ENCODE results near the gene TRAPPC10.

The TRAPPC10 gene

DNA sequence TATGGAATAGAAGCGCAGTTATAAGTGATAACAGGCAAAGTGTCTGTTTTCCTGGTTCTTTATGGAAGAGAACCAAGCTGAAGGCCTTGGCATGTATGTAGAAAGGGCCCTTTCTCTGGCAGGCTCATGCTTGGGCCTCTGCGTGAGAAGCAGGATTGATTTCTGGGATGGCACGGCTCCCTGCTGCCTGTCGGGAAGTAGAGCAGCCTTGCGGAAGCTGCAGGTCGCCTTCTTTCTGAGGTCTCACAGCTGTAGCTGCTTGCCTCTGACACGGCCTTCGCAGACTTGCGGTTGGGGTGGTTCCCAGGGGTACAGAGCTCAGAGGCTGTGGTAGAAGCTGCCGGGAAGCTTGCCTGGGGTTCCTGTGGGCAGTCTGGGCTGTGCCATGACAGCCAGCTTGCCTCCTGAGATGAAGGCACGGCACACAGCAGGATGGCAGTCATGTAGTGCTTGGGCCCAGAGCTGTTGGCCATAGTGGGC, 39.4 kb downstream of the TRAPPC10 start:
- Histone ChIP-seq H3K36me3 (ENCODE audit: control insufficient read depth, low read depth, low read length) (peaks cover 5% of the 10 kb centered on the region), H3K4me3 (ENCODE audit: low read length) (no peak overlapping the region)

DNA sequence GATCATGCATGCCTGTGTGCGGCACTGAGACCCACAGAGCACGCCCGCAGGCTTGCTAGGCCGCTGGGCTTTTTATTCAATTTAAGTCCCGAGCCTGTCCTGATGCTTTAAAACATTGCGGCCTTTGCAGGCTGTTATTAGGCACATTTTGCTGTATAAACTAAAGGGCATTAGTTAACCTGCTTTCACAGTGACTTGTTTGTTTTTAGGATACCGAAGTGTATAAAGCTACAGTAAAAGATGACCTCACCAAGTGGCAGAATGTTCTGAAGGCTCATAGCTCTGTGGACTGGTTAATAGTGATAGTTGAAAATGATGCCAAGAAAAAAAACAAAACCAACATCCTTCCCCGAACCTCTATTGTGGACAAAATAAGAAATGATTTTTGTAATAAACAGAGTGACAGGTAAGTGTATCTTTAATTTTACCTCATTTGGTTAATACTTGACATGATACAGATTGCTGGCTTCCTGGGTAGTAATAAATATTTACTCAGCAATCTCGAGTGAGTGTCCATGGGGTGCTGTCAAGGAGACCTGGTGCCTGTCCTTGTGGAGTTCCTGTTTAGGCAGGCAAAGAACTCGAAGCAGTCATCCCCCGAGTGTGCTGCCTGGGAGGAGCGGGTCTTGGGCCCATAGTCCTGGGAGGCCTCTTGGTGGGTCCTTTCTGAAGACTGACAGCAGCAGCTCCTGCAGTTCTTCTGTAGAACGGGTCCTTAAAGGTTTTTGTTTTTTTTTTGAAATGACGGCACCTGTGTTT, 40.1 kb downstream of the TRAPPC10 start:
- Histone ChIP-seq H3K4me3 (ENCODE audit: low read length) (no peak overlapping the region), H3K27ac (ENCODE audit: low read length) (no peak overlapping the region), H3K9me3 (ENCODE audit: control insufficient read depth, low read depth, low read length) (no peaks in the 10 kb centered on the region), H3K9ac (ENCODE audit: low read length) (no peak overlapping the region), H3K4me1 (ENCODE audit: control insufficient read depth, low read depth, low read length) (no peaks in the 10 kb centered on the region), H3K36me3 (ENCODE audit: control insufficient read depth, low read depth, low read length) (peaks cover 5% of the 10 kb centered on the region), H3K27me3 (ENCODE audit: control insufficient read depth, insufficient read depth, low read length) (no peaks in the 10 kb centered on the region)

More for the DNA sequence above, 39.4 kb downstream of the TRAPPC10 start:
- Histone ChIP-seq H3K9me3 (ENCODE audit: control insufficient read depth, low read depth, low read length) (no peaks in the 10 kb centered on the region), H3K27me3 (ENCODE audit: control insufficient read depth, insufficient read depth, low read length) (no peaks in the 10 kb centered on the region), H3K9ac (ENCODE audit: low read length) (no peak overlapping the region), H3K4me1 (ENCODE audit: control insufficient read depth, low read depth, low read length) (no peaks in the 10 kb centered on the region), H3K27ac (ENCODE audit: low read length) (no peak overlapping the region)

DNA sequence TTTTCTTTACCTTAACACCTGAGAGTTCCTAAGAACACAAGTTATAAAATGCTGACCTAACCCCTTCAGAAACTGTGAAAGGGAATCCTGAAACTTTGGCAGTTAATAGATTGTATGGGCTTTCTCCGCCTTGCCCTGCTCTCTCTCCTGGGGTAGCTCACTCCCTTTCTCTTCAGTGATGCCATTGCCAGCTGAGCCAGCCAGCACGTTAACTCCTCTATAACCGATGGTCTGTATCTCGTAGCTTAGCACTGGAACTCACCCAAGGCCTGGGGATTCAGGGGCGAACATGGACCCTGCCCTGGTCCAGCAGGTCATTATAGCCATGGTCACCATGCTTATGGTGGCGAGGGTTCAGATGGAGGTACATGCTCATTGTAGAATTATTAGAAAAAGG, 40.7 kb downstream of the TRAPPC10 start:
- peaks cover 5% of the 10 kb centered on the region for H3K36me3 ChIP-seq (ENCODE audit: control insufficient read depth, low read depth, low read length)
- no peaks in the 10 kb centered on the region for H3K9me3 ChIP-seq (ENCODE audit: control insufficient read depth, low read depth, low read length)
- H3K4me1 ChIP-seq (ENCODE audit: control insufficient read depth, low read depth, low read length), result no peaks in the 10 kb centered on the region
- no peaks in the 10 kb centered on the region for H3K27me3 ChIP-seq (ENCODE audit: control insufficient read depth, insufficient read depth, low read length)
- no peak overlapping the region for H3K9ac ChIP-seq (ENCODE audit: low read length)
- H3K27ac ChIP-seq (ENCODE audit: low read length), result no peak overlapping the region
- no peak overlapping the region for H3K4me3 ChIP-seq (ENCODE audit: low read length)

DNA sequence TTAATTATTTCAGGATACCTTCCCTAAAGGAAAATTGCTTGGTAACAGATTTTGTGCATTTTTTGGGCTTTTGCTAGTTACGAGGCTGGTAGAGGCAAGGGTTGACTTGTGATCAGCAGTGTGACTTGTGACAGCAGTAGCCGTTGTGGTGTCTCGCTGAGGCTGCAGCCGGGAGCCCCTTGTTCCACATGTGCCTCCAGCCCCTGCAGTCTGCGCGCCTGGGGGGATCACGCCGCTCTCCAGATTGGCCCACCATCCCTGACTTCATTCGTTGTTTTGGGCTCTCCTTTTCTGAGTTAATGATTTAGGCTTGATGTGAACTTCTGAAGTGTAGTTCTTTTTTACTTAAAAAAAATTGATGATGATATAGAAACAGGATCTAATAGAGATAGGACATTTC, 41.5 kb downstream of the TRAPPC10 start:
- H3K9me3 ChIP-seq (ENCODE audit: control insufficient read depth, low read depth, low read length), result no peaks in the 10 kb centered on the region
- no peak overlapping the region for H3K9ac ChIP-seq (ENCODE audit: low read length)
- H3K36me3 ChIP-seq (ENCODE audit: control insufficient read depth, low read depth, low read length), result peaks cover 5% of the 10 kb centered on the region
- H3K27me3 ChIP-seq (ENCODE audit: control insufficient read depth, insufficient read depth, low read length), result no peaks in the 10 kb centered on the region
- no peak overlapping the region for H3K4me3 ChIP-seq (ENCODE audit: low read length)
- H3K4me1 ChIP-seq (ENCODE audit: control insufficient read depth, low read depth, low read length), result no peaks in the 10 kb centered on the region
- H3K27ac ChIP-seq (ENCODE audit: low read length), result no peak overlapping the region

DNA sequence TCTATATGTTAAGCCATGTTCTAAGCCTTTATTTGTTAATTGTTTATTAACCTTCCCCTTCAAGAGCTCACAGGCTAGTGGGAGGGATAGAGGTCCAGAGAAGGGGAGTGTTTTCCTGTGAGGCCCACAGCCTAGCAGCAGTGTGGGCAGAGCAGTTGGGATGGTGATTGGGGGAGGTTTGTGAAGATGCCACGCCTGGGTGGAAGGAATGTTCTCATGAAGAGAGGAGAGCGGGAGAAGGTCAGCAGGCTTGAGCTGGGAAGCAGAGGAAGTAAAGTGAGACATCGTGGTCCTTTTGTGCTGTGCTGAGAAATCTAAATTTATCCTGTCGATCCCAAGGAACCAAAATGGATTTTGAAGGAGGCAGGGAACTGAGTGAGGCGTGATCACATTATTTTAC, 42.6 kb downstream of the TRAPPC10 start:
- no peak overlapping the region for H3K4me3 ChIP-seq (ENCODE audit: low read length)
- H3K4me1 ChIP-seq (ENCODE audit: control insufficient read depth, low read depth, low read length), result no peaks in the 10 kb centered on the region
- peaks cover 8% of the 10 kb centered on the region for H3K36me3 ChIP-seq (ENCODE audit: control insufficient read depth, low read depth, low read length)
- no peak overlapping the region for H3K9ac ChIP-seq (ENCODE audit: low read length)
- H3K9me3 ChIP-seq (ENCODE audit: control insufficient read depth, low read depth, low read length), result no peaks in the 10 kb centered on the region
- H3K27me3 ChIP-seq (ENCODE audit: control insufficient read depth, insufficient read depth, low read length), result no peaks in the 10 kb centered on the region
- H3K27ac ChIP-seq (ENCODE audit: low read length), result no peak overlapping the region

DNA sequence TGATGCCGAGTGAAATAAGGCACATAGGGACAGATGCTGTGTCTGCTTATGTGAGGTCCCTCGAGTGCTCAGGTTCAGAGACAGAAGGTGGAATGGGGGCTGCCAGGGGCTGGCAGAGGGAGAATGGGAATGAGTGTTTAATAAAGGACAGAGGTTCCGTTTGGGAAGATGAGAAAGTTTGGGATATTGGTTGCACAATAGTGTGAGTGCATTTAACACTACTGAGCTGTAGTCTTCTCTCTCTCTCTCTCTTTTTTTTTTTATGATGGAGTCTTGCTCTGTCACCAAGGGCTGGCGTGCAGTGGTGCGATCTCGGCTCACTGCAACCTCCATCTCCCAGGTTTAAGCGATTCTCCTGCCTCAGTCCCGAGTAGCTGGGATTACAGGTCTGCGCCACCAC, 44.9 kb downstream of the TRAPPC10 start:
- H3K27me3 ChIP-seq (ENCODE audit: control insufficient read depth, insufficient read depth, low read length), result no peaks in the 10 kb centered on the region
- no peak overlapping the region for H3K9ac ChIP-seq (ENCODE audit: low read length)
- no peak overlapping the region for H3K27ac ChIP-seq (ENCODE audit: low read length)
- no peak overlapping the region for H3K4me3 ChIP-seq (ENCODE audit: low read length)
- H3K9me3 ChIP-seq (ENCODE audit: control insufficient read depth, low read depth, low read length), result no peaks in the 10 kb centered on the region
- no peaks in the 10 kb centered on the region for H3K4me1 ChIP-seq (ENCODE audit: control insufficient read depth, low read depth, low read length)
- peaks cover 13% of the 10 kb centered on the region for H3K36me3 ChIP-seq (ENCODE audit: control insufficient read depth, low read depth, low read length)

DNA sequence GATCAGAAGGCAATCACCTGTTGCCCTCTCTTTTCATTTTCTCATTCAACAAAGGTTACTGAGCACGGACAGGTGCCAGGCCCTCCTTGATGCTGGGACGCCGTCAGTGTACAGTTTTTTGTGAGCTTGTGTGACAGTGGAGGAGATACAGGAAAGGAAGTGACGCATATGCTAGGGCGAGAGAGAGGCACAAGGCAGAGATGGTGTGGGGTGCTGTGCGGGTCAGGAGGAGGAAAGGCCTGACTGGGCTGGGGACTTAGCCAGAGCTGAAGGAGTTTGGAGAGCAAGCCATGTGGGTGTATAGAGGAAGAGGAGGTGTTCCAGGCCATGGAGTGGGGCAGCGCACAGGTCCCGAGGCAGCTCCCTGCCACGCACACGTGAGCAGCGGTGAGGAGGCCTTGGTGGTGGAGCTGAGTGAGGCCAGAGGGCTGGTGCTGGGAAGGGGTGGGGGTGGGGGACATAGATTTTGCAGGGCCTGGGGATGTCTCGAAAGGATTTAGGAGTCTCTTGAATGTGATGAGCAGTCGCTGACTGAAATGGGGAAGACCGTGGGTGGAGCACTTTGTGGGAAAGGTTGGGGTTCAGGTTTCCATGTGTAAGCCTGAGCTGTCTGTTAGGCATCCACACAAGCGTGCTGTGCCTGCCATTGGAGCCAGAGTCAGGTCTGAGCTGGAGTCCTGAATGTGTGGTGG, 46.0 kb downstream of the TRAPPC10 start:
- H3K27ac ChIP-seq (ENCODE audit: low read length), result no peak overlapping the region
- H3K4me3 ChIP-seq (ENCODE audit: low read length), result no peak overlapping the region
- H3K27me3 ChIP-seq (ENCODE audit: control insufficient read depth, insufficient read depth, low read length), result no peaks in the 10 kb centered on the region
- no peaks in the 10 kb centered on the region for H3K4me1 ChIP-seq (ENCODE audit: control insufficient read depth, low read depth, low read length)
- no peak overlapping the region for H3K9ac ChIP-seq (ENCODE audit: low read length)
- H3K9me3 ChIP-seq (ENCODE audit: control insufficient read depth, low read depth, low read length), result no peaks in the 10 kb centered on the region
- peaks cover 17% of the 10 kb centered on the region for H3K36me3 ChIP-seq (ENCODE audit: control insufficient read depth, low read depth, low read length)

DNA sequence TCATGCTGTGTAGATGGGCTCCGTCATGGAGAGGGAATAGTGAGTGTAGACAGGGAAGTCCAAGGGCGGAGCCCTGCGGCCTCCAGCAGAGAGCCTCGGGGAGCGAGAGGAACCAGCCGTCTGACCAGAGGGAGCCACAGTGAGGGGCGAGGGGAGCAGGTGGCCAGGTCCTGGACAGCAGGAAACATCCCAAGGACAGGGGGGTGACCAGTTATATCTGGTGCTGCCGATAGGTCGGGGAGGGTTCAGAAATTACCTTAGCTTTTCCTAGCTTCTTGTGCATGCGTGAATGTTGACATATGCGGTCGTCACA, 46.5 kb downstream of the TRAPPC10 start:
- H3K4me1 ChIP-seq (ENCODE audit: control insufficient read depth, low read depth, low read length), result no peaks in the 10 kb centered on the region
- H3K9me3 ChIP-seq (ENCODE audit: control insufficient read depth, low read depth, low read length), result no peaks in the 10 kb centered on the region
- H3K27me3 ChIP-seq (ENCODE audit: control insufficient read depth, insufficient read depth, low read length), result no peaks in the 10 kb centered on the region
- H3K9ac ChIP-seq (ENCODE audit: low read length), result no peak overlapping the region
- H3K36me3 ChIP-seq (ENCODE audit: control insufficient read depth, low read depth, low read length), result peaks cover 21% of the 10 kb centered on the region
- H3K27ac ChIP-seq (ENCODE audit: low read length), result no peak overlapping the region
- no peak overlapping the region for H3K4me3 ChIP-seq (ENCODE audit: low read length)

DNA sequence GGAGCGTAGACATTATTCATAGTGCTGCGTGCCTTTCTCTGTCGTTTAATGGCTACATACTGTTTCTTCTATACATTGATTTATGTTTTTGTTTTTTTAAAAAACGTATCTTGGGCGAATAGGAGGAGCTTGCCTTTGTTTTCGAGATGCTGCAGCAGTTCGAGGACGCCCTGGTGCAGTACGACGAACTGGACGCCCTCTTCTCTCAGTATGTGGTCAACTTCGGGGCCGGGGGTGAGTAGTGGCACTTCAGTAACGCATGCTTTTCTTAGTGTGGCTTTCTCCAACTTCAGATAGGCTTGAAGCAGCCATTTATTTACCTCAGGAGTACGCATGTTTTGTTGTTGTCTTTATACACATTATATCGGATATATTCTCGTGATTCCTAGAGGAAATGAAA, 46.9 kb downstream of the TRAPPC10 start:
- no peaks in the 10 kb centered on the region for H3K9me3 ChIP-seq (ENCODE audit: control insufficient read depth, low read depth, low read length)
- H3K27ac ChIP-seq (ENCODE audit: low read length), result no peak overlapping the region
- no peak overlapping the region for H3K9ac ChIP-seq (ENCODE audit: low read length)
- no peaks in the 10 kb centered on the region for H3K4me1 ChIP-seq (ENCODE audit: control insufficient read depth, low read depth, low read length)
- no peak overlapping the region for H3K4me3 ChIP-seq (ENCODE audit: low read length)
- no peaks in the 10 kb centered on the region for H3K27me3 ChIP-seq (ENCODE audit: control insufficient read depth, insufficient read depth, low read length)
- H3K36me3 ChIP-seq (ENCODE audit: control insufficient read depth, low read depth, low read length), result peaks cover 25% of the 10 kb centered on the region

DNA sequence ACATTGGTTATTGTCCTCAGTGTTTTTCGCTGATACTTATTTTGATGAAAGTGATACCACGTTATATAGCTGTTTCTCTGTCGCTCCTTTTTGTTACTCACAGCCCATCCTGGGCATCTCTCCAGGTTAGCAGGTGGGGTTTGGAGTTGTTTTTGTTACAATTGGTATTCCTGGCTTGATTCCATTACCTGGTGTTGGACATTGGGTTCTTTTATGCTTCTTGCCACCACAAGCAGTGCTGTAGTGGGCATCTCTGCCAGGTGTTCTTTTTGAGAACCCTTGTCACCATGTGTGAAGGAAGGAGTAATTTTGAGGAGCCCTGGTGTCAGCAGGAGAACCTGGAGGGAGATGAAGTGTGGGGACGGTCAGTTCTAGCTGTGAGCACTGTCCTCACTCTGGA, 47.6 kb downstream of the TRAPPC10 start:
- no peak overlapping the region for H3K27ac ChIP-seq (ENCODE audit: low read length)
- H3K36me3 ChIP-seq (ENCODE audit: control insufficient read depth, low read depth, low read length), result peaks cover 31% of the 10 kb centered on the region
- H3K9ac ChIP-seq (ENCODE audit: low read length), result no peak overlapping the region
- H3K27me3 ChIP-seq (ENCODE audit: control insufficient read depth, insufficient read depth, low read length), result no peaks in the 10 kb centered on the region
- H3K4me1 ChIP-seq (ENCODE audit: control insufficient read depth, low read depth, low read length), result no peaks in the 10 kb centered on the region
- no peaks in the 10 kb centered on the region for H3K9me3 ChIP-seq (ENCODE audit: control insufficient read depth, low read depth, low read length)
- no peak overlapping the region for H3K4me3 ChIP-seq (ENCODE audit: low read length)

DNA sequence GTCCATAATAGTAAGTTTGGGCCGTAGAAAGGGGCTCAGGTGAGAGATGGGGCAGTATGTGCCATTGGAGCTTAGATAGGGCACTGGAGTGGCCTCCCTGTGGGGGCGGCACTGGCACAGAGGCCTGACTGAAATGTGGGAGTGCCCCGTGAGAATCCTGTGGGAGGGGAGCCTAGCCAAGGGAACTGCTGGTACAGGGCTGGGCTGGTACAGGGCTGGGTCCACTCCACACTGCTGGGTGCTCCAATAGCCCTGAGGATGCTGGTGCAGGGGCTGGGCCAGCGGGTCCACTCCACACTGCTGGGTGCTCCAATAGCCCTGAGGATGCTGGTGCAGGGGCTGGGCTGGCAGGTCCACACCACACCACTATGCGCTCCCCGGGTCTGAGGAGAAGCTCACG, 50.3 kb downstream of the TRAPPC10 start:
- Histone ChIP-seq H3K36me3 (ENCODE audit: control insufficient read depth, low read depth, low read length) (peaks cover 45% of the 10 kb centered on the region), H3K27me3 (ENCODE audit: control insufficient read depth, insufficient read depth, low read length) (no peaks in the 10 kb centered on the region), H3K4me3 (ENCODE audit: low read length) (no peak overlapping the region), H3K4me1 (ENCODE audit: control insufficient read depth, low read depth, low read length) (no peaks in the 10 kb centered on the region), H3K9ac (ENCODE audit: low read length) (no peak overlapping the region), H3K9me3 (ENCODE audit: control insufficient read depth, low read depth, low read length) (no peaks in the 10 kb centered on the region), H3K27ac (ENCODE audit: low read length) (no peak overlapping the region)

Data from iPS-18a (cell line).